ENCODE data around the gene RBM46. TPM values are rescaled to one million over a fixed set of nuclear protein-coding genes. Genes with fewer than 3 reads are reported as not detected.

Gene RBM46, protein sequence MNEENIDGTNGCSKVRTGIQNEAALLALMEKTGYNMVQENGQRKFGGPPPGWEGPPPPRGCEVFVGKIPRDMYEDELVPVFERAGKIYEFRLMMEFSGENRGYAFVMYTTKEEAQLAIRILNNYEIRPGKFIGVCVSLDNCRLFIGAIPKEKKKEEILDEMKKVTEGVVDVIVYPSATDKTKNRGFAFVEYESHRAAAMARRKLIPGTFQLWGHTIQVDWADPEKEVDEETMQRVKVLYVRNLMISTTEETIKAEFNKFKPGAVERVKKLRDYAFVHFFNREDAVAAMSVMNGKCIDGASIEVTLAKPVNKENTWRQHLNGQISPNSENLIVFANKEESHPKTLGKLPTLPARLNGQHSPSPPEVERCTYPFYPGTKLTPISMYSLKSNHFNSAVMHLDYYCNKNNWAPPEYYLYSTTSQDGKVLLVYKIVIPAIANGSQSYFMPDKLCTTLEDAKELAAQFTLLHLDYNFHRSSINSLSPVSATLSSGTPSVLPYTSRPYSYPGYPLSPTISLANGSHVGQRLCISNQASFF
- total RNA-seq, result not detected

- no peak for DNase-seq
These were observed at the start of gene RBM46 for GRCh38 chr4:154781126-154781982. Gene RBM46, plus strand, starts transcription at chr4:154781272. Its CDS starts 15,481 bp downstream, at chr4:154796753.

DNA sequence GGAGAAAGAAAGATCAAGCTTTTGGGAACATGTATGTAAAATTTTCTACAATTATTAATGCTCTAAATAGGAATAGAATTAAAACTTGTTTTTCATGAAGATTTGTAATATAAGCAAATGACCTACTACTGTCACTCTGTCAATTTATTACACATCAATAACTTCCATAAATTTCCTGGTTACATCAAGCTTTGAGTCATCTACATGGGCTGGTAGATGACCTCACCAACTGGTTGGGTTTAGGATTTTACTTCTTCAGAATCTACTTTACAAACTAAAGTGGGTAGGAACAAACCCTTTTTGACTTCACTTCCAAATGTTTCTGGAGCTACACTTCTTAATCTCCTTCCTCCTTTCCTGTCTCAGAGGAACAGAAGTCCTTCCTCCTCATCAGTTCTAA, 49.3 kb upstream of the RBM46 start:
- DNase-seq, result no peak

DNA sequence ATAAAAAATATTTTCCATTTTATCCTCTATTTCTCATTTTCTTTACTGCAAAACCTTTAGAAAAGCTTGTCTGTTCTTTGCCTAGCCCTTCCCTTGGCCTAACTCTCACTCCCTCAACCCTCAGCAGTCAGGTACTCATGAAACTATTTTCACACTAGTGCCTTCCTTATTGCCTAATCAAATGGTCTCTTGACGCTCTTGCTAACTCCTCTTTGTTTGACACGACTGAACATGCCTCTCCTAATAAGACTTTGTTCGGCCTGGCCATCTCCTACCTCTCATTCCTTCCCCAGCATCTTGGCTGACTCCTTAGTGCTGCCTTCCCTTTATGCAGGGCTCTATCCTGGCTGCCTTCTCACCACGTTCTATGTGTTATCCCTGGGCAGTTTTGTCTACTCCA, 48.4 kb upstream of the RBM46 start:
- no peak for DNase-seq

DNA sequence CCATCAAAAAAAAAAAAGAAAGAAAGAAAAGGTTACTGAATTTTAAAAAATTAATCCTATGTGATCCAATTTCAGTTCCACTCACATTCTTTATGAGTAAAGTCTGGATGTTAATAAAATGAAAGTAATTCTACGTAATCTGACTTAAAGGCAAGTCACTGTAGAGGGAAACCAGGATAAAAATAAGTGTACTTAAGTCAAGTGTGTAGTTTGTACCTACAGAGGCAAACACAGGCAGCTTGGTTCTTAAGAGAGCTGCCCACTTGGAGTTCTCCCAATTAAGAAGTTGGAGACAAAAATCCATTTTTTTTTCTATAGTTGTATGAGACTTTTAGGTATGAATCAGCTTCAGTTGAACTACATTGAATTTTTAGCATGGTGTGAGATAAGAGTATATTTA, 44.3 kb upstream of the RBM46 start:
- DNase-seq, result no peak

DNA sequence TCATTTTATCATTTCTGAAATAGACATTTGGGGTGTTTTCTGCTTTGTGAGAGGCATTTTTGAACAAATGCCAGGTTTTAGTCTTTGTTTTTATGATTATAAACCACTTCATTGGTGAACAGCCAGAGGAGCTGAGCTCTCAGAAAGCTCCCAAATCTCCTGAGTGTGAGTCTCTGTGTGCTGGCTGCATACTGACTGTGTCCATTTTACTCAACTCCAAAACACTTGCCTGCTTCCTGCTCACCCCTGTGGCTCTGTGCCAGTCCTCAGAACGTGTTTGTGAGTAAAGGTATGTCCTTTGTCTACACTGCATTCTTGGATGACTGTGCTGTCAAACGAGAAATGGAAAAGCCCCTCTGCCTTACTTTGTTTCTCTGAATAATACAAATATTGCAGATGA, 42.6 kb upstream of the RBM46 start:
- no peak for DNase-seq

DNA sequence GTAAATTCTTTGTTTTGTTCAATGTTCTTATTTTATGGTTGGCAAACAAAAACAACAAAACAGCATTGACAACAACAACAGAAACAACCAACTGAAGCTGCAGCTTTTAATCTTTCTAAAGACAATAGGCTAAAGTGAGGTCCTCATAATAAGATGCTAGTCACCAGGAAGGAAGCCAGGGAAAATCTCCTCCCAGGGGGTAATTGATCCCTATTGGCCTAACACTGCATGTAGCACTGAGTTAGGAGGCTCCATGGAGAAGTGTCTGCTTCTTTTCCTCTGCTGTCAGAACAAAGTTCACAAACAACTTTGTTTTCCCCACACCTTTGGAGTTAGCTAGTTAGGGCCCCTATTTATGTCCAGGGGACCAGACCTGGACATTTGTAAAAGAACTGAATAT, 42.0 kb upstream of the RBM46 start:
- DNase-seq, result no peak

DNA sequence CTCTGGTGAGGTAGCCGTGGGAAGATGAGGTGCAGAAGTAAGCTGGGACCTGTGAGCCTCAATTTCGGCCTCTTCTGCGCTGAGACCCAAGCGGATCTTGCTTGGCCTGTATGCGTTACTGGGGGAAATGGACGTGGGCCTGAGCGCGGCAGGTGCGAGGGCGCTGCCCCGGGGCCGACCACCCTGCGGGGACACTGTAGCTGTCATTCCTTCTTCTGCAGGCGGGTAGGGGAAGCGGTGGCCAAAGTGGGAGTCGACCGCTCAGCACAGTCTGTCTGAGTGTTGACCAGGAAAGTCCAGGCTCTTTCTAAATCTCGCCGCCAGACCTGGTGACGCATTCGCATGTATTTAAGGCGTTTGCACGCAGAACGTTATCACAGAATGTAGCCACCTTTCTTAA, 40.6 kb upstream of the RBM46 start:
- DNase-seq, result no peak

DNA sequence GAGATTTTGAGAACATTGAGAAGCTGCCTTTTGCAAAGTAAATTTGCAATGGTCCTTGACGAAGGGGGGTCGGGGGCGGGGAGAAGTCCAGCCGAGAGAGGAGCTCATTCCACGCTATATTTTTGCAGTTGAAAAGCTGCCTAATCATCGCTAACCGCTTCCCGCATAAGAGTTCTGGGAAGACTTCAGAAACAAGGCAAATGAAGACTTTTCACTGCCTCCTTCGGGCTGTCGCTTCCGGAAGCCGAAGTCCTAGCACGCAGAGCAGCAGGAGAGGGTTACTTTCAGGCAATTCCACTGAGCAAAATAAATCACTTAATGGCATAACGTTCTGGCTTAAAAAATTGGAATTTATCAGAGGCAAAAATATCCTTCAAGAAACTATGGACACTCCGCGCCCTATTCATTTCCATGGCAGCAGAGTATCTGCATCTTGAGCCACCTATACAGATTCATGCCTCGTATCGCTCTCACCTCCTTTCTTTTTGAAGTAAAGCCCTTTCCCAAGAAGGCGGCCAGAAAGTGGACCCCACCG, 39.9 kb upstream of the RBM46 start:
- DNase-seq, result no peak

- DNase-seq, result no peak
These were observed 38.9 kb upstream of the RBM46 start for GRCh38 chr4:154741922-154742850.

DNA sequence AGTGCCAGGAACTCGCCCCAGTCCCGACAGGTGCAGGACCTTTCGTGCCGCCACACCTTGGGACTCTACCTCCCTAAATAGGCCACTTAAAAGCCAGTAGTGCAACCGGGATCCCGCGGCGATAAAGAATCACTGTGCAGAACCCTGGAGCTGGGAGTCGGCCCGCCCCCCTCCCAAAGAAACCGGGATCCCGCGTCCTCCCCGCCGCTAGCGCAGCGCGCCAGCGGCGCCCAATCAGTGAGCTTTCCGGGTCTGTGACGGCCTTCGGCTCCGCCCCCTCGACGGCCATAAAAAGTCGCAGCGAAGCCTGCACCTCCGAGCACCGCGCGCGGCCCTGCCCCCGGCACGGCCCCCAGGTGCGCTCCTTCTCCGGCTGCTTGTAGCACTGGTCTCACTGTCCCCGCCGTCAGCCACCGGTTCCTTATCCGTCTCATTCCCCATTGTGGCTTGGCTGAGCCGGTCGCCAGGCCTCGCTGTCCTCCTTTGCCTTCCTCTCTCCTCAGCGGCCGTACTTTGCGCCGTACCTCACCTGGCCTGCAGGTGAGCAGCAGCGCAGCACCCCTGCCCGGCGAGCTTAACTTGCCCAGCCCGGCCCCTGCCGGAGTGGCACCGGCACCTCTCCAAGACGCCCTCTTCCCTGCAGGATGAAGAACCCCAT, 37.3 kb upstream of the RBM46 start, which contains the start of gene LRAT:
Gene LRAT (plus strand): TSS at position 318 of the 658 bp plus-strand sequence. CDS start 327 bp downstream, at position 645.
- peak; percentile 3 for DNase-seq

- DNase-seq, result no peak
These were observed 36.6 kb upstream of the RBM46 start for GRCh38 chr4:154744341-154744926.

DNA sequence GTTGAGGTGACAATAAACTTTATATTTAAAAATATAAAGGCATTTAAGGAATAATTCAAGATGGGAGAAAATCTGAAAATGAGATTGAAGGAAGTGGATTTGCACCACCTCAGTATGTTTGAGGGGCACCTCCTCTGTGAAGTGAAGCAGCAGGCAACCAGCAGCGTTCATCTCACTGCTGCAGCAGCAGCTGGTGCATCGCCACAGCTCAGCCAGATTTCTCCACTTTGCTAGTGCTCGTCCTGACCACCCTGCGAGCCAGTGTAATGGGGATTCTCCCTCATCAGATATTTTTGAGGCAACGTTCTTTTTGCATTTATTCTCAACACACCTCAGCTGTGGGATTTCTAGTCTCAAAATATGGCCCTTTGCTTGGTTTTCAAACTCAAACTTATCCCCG, 23.4 kb upstream of the RBM46 start:
- DNase-seq, result no peak

DNA sequence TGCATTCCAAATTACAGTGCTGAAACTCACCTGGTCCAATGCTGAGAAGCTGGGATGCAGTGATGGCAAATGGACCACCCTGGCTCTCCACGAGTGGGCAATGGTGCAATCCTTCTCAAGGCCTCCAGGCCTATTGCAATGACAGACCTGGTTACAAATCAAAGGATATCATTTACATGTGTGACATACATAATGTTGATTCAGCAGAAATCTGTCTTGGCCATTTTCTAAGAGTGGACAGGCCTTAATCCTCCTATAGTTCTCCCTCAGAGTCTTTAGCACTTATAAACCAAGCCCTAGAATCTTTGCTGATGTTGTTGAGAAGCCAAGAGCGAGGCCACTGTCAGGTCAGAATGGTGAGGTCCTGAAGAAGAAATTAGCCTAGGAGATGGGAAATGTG, 20.2 kb upstream of the RBM46 start:
- DNase-seq, result no peak

GRCh38 chr4:154778264-154778663, 2.8 kb upstream of the RBM46 start:
- no peak for DNase-seq

- DNase-seq, result no peak
These were observed 1.6 kb upstream of the RBM46 start for GRCh38 chr4:154779362-154779947.

DNA sequence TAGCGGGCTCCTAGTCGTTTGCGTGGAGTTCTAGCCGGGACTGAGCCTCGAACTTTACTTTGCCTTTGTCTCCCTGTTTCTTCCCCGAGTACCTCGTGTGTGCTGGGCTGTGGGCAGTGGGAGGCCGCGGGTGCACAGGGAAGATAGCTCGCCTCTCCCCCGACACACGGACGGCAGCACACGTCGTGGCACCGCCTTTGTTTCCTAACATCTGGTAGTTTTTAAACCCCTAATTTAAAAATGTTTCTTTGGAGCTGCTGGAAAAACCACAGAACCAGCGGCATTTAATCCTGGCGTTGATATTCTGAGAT, 866 bp downstream of the RBM46 start:
- DNase-seq, result no peak

DNA sequence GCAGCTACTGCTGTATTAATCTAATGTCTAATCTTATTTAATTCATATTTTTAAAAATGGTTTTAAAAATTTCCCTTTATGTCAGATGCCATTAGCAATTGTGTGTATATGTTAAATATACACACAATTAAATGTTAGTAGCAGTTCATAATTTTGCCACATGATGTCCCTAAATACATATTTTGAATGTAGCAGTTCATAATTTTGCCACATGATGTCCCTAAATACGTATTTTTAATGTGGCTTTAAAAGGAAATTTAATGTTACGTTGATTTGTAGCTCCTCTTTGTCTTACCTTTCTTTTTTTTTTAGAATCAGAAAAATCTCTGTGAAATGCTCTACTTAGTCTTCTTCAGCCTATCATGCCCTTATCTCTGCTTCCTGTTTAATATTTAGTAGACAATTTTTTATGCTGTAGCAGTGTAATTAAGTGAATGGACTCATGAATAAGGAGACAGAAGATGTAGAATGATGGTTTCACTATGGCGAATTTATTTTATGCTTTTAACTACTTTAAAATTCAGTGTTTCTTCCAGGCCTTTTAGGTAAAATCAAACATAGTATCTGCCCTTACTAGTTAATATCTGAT, 26.1 kb downstream of the RBM46 start:
- no peak for DNase-seq

DNA sequence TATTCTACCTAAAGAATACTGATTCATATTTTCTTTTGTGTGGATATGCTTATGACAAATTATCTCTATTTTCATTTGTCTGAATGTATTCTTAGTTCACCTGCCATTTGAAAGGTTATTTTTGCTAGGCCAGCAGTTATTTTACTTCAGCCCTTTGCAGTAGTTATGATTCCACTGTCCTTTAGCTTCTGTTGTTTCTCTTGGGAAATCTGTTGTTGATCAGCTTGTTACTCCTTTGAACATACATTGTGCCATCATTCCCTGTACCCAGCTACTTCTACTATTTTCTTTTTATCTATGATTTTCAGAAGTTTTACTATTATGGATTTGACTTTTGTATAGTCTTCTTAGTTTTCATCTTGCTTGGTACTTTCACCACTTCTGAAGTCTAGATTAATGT, 37.2 kb downstream of the RBM46 start:
- DNase-seq, result no peak

DNA sequence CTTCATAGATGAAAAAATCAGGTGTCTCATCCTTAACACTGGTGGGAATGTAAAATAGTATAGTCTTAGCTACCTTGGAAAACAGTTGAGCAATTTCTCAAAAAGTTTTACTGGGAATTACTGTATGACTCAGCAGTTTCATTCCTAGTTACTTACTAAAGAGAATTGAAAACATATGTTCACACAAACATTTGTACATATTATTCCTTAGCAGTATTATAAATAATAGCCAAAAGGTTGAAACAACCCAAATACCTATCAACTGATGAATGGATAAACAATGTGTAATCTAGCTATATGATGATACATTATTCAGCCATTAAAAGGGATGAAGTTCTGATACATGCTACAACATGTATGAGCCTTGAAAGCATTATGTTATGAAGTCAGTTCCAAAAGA, 41.7 kb downstream of the RBM46 start:
- no peak for DNase-seq

DNA sequence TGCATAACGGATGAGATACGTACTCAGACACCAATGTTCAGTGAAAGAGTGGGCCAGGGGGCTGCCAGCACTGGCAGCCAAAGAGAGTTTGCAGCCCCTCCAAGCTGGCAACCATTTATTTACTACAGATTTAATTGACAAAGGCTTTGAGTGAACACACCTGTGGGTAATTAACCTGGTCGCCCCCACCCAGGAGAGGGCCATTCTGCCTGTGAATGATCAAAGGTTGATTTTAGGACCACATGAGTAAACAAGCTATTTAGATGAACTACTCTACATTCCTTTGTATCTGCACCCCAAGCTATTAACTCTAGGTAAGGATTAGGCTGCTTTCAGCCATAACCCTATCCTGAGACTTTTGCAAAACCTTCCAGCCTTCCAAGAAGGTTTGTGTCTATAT, 55.0 kb downstream of the RBM46 start:
- DNase-seq, result no peak

GRCh38 chr4:154836513-154836912, 55.4 kb downstream of the RBM46 start:
- no peak for DNase-seq

All from effector CD4-positive, alpha-beta T cell (primary cell).